Stimulated activated CD4-positive, alpha-beta T cell treated with anti-CD3 and anti-CD28 coated beads, Interleukin-12 subunit alpha, Interleukin-12 subunit beta, amount 100 ng/mL, for 24 hours (primary cell): ENCODE data around the gene C16orf89.
"Not testable (repeated sequence)": the region's sequence is repeated elsewhere in the genome, so short reads cannot be mapped to it uniquely, and the experiment has no call there.

ENCODE experiments used
- DNase-seq, 2 experiments: peaks; one replicate each; pipeline ENCODE4 v3.0.0-alpha.2; 2020; ENCODE audit warnings: low read depth in 2 of 2

Gene C16orf89

DNA sequence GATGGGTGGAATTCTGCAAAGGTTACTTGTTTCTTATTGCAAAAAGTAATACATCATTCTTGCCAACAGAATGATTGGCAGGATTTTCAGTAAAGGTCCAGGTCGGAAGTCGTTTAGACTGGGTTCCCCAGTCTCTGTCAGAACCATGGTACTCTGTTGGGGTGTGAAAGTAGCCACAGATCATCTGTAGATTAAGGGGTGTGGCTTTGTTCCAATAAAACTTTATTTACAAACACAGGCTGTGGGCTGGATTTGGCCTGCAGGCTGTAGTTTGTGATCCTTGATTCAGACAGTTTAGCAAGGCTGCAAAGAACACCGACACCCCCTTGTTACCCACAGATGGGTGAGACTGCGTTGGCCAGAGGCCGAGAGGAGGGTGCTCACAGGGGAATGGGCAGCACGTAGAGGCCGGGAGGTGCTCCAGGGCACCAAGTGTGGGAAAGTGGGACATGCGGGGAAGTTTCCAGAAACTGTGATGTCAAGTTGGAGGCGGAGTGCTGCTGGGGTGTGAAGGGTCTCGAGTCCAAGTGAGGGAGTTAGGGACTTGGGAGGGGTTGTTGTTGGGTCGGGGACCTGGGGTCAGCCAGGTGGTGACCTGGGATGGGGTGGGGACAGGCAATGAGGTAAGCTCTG, 18.5 kb upstream of the C16orf89 start:
- DNase-seq: not testable (repeated sequence)

DNA sequence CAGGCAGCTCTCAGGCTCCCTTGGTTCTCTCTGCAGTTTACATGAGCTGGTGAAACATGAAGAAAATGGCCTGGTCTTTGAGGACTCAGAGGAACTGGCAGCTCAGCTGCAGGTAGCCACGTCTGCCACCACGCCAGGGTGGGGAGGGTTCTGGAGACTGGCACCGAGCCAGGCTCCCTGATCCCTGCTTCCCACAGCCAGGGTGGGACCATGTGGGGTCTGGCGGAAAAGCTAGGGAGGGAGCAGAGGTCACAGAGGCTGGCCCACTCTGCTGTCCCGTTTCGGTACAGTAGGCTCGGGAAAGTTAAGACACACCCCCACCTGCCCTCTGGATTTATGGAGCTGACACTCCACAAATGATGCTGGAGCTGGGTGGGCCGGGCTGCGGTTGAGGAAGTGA, 17.9 kb upstream of the C16orf89 start:
- DNase-seq: not testable (repeated sequence)

GRCh38 chr16:5080996-5081395, 15.2 kb upstream of the C16orf89 start:
- not testable (repeated sequence) for DNase-seq

DNA sequence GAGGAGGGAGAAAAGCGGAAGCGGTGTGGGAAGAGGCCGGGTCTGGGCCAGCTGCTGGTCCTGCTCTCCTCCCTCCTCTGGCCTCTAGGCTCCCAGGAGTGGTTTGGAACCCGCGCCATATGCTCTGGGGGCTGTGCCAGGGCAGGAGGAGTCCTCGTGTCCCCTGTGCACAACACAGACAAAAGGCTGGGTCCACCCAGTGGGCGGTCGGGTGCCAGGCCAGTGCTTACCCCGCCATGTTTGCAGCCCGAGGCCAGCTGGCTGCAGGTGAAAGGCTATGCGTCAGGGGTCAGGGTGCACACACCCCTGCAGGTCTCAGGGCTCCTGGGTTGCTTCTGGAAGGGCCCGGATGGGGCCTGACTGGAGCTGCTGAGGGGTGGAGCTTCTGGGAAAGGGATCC, 14.7 kb upstream of the C16orf89 start:
- not testable (repeated sequence) for DNase-seq

DNA sequence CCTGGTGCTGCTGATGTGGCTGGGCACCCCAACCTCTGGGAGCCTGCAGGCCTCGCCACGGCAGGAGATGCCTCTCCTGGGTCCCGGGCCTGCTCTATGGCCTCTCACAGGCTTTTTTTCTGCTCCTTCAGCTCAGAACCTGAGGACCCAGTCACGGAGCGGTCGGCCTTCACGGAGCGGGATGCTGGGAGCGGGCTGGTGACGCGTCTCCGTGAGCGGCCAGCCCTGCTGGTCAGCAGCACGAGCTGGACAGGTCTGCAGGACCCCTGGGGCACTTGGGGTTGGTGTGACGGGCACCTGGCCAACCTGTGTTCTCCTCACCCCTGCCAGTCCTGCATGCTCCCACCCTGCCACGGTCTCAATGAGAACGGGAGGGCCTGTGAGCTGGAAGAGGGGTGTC, 12.9 kb upstream of the C16orf89 start:
- no peak for DNase-seq

DNA sequence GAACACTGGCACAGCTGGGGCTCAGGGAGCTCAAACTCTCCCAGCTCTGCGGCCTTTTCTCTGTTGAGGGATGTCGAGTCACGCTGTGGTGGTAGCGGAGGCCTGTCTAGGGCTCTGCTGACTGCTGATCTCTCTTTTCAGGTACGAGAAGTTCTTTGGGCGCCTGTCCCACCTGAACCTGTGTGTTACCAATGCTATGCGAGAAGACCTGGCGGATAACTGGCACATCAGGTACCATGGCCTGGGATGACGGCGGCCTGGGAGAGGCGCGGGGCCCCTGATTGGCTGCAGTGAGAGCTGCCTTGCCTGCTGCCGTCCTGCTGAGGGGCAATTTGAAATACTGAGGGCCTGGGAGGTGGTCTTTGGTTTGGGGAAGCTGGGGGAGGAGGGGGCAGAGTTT, 11.5 kb upstream of the C16orf89 start:
- no peak for DNase-seq

- no peak for DNase-seq
Observed at GRCh38 chr16:5075637-5076036, 9.9 kb upstream of the C16orf89 start.

DNA sequence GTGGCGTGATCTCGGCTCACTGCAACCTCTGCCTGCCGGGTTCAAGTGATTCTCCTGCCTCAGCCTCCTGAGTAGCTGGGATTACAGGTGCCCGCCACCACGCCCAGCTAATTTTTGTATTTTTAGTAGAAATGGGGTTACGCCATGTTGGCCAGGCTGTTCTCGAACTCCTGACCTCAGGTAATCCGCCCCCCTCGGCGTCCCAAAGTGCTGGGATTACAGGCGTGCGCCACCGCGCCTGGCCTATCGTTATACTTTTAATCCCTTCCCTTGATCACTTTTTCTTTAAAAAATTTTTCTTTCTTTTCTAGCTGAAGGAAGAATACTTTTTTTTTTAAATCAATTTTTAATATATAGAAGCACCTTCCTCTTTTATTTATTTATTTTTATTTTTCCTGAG, 8.0 kb upstream of the C16orf89 start:
- DNase-seq: not testable (repeated sequence)

GRCh38 chr16:5073279-5073629, 7.5 kb upstream of the C16orf89 start:
- no peak for DNase-seq

GRCh38 chr16:5072334-5073278, 6.8 kb upstream of the C16orf89 start:
- DNase-seq: no peak

DNA sequence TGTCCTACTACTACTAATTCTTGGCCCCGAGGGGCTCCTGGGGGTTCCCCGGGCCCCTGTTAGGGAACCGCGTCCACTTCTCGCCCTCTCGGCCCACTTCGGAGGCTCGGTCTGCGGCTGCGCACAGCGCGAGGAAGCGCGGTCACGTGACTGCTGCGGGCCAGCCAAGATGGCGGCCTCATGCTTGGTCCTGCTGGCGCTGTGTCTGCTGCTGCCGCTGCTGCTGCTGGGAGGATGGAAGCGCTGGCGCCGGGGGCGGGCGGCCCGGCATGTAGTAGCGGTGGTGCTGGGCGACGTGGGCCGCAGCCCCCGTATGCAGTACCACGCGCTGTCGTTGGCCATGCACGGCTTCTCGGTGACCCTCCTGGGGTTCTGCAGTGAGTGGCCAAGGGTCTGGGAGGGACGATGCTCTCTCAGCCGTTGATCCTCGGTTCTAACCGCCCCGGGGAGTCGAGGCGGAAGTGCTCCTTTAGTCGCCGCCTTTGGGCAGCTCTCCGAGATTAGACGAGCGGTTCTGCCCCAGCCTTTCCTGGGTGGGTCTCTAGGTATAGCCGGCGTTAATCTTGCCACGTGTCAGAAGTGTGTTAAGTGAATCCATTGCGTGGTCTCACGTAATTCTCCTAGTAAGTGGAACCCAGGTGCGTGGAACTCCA, 6.1 kb upstream of the C16orf89 start, which contains the start of gene ALG1:
Gene ALG1 (plus strand): TSS at position 163 of the 653 bp plus-strand sequence. CDS start 7 bp downstream, at position 170.
- peak; percentile 74 to 80 for DNase-seq

- DNase-seq: no peak
Observed at GRCh38 chr16:5071341-5071680, 5.6 kb upstream of the C16orf89 start.

GRCh38 chr16:5070431-5071186, 4.9 kb upstream of the C16orf89 start:
- no peak for DNase-seq

GRCh38 chr16:5069854-5070253, 4.1 kb upstream of the C16orf89 start:
- no peak for DNase-seq

DNA sequence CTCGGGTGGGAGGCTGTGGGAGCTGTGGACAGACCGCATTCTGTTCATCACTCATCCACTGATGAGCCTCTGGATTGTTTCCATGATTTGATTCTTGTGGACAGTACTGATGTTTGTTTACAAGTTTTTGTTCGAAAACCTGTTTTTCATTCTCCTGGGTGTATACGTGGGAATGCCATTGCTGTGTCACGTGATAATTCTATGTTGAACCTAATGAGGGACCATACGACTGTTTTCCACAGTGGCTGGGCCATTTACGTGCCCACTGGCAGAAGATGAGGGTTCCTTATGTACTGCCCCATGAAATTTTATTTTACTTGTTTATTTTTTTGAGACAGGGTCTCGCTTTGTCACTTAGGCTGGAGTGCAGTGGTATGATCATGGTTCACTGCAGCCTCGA, 3.3 kb upstream of the C16orf89 start:
- no peak for DNase-seq

DNA sequence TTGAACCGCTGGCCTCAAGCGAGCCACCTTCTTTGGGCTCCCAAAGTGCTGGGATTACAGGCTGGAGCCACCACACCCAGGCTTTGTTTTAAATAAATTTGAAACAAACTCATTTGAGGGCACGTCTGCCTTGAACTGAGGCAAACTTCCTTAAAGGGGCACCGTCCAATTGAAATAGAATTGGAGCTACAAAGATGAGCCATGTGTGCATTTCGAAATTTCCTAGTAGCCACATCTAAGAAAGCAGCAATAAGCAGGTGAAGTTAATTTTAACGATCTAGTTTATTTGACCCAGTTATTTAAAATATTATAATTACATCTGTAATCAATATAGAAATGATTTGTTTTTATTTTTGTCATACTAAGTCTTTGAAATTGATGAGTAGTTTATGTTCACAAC, 755 bp upstream of the C16orf89 start:
- DNase-seq: no peak

- DNase-seq: no peak
Observed at GRCh38 chr16:5065326-5065725, 430 bp downstream of the C16orf89 start.

GRCh38 chr16:5064915-5065314, 841 bp downstream of the C16orf89 start:
- DNase-seq: no peak

DNA sequence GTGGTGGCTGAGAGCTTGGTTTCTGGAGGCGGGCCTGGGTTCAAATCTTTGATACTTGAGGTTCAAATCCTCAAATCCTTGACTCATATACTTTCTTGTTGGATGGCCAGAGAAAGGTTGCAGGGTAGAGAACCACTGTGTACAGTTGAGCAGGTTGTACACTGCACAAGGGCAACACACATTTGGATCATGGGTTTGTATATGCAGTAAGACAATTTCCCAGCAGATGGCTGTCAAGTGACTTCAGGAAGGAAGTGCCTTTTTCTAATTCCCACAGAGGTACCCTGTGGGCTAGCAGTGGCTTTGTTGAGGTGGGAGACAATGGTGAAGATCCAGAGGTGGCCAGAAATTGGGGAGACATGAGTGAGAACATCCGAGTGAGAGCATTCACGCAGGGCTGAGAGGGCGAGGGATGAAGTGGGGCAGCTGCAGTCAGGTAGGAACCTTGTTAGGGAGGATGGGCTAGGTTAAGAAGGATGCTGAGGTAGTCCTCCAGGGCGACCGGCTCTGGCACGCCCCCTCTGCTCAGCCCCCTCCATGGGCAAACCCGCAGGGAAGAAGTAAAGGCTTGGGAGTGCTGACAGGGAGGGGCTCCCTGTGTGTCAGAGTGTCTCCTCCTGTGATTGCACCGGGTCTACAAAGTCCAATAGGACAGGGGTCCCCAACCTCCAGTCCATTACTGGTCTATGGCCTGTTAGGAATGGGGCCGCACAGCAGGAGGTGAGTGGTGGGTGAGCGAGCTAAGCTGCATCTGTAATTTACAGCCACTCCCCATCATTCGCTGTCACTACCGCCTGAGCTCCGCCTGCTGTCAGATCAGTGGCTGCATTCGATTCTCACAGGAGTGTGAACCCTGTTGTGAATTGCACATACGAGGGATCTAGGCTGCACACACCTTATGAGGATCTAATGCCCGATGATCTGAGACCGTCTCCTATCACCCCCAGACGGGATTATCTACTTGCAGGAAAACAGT, 2.7 kb downstream of the C16orf89 start:
- DNase-seq: no peak

DNA sequence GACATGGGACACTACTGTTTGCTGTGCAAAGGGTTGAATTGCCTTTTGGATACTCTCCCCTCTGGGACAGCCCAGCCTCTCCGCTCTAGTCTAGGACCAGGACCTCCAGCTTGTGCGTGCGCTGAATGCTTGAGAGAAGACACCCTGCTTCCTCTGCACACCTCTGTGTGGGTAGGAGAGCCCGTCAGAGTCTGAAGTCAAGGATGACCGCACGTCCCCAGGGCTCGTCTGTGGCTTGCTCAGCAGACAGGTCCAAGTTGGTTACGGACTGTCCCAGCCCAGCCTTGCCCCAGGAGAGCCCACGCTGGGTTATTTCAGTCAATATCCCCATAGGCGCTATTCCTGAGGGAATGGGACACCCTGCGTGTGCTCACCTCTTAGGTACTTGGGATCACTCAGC, 3.7 kb downstream of the C16orf89 start:
- DNase-seq: no peak
